SK-N-SH (cell line): ENCODE results near the gene GPR107. TPM values are rescaled to one million over a fixed set of nuclear protein-coding genes. Genes with fewer than 3 reads are reported as not detected.

Experiments used
- CTCF ChIA-PET: fragments of 300-600, 350-600 bp; formaldehyde crosslinking; extraction: SDS; loops from one replicate; lab custom pipeline; 2021; lab: Yijun Ruan, JAX
- POLR2A ChIA-PET: fragments of 350-600 bp; sonication (Branson Sonifier 250); formaldehyde crosslinking; extraction: SDS; loops from one replicate; lab custom pipeline; 2020; ENCODE audit warnings: antibody characterized with exemption, inconsistent platforms; lab: Yijun Ruan, JAX
- DNase-seq: peaks from one replicate; pipeline ENCODE4 v3.0.0; 2012
- H2AFZ ChIP-seq: fragments of 200-600 bp; sonication (generic); 2 replicates; pipeline ENCODE4 v1.8.1; 2016; ENCODE audit warnings: antibody characterized with exemption, mild to moderate bottlenecking, low read depth
- H3F3A ChIP-seq: fragments of 200-600 bp; sonication (generic); replicated peaks from 2 replicates; pipeline ENCODE3; 2016; ENCODE audit warnings: antibody characterized with exemption, mild to moderate bottlenecking; ENCODE audit not compliant: insufficient read depth
- H3K27ac ChIP-seq, 2 experiments: fragments of 200-500 bp in 1 of 2; fragments of 200-600 bp in 1 of 2; sonication (Bioruptor generic) in 1 of 2; sonication (generic), shearing (Covaris generic) in 1 of 2; 2 replicates each; pipeline versions ENCODE4 v1.5.1 to v1.6.1; 2014 to 2016; ENCODE audit warnings: low read depth in 2 of 2, inconsistent platforms in 1 of 2, low read length in 1 of 2, mild to moderate bottlenecking in 1 of 2, mixed read lengths in 1 of 2
- H3K27me3 ChIP-seq: fragments of 200-600 bp; sonication (generic), shearing (Covaris generic); 2 replicates; pipeline ENCODE4 v1.6.1; 2016; ENCODE audit warnings: mixed run types; ENCODE audit not compliant: insufficient read depth
- H3K36me3 ChIP-seq, 2 experiments: fragments of 200-500 bp in 1 of 2; fragments of 200-600 bp in 1 of 2; sonication (Bioruptor generic) in 1 of 2; sonication (generic) in 1 of 2; replicated peaks in 1 of 2; 2 replicates each; pipeline versions ENCODE3 to v1.5.1; 2014 to 2016; ENCODE audit warnings: low read length in 1 of 2, mild to moderate bottlenecking in 1 of 2; ENCODE audit not compliant: insufficient read depth in 2 of 2, control insufficient read depth in 1 of 2
- H3K4me1 ChIP-seq, 2 experiments: fragments of 200-500 bp in 1 of 2; fragments of 200-600 bp in 1 of 2; sonication (Bioruptor generic) in 1 of 2; sonication (generic), shearing (Covaris generic) in 1 of 2; 2 replicates each; pipeline versions ENCODE4 v1.5.1 to v1.6.1; 2014 to 2016; ENCODE audit warnings: low read depth in 1 of 2, low read length in 1 of 2, mixed run types in 1 of 2; ENCODE audit not compliant: insufficient read depth in 2 of 2, control insufficient read depth in 1 of 2
- H3K4me2 ChIP-seq: fragments of 200-600 bp; sonication (generic), shearing (Covaris generic); 2 replicates; pipeline ENCODE4 v1.6.1; 2017; ENCODE audit warnings: mixed run types
- H3K4me3 ChIP-seq, 2 experiments: fragments of 200-500 bp in 1 of 2; fragments of 200-600 bp in 1 of 2; sonication (Bioruptor generic) in 1 of 2; sonication (generic), shearing (Covaris generic) in 1 of 2; 2 replicates each; pipeline versions ENCODE4 v1.5.1 to v1.8.1; 2014 to 2016; ENCODE audit warnings: low read depth in 2 of 2, inconsistent platforms in 1 of 2, low read length in 1 of 2, mild to moderate bottlenecking in 1 of 2, mixed read lengths in 1 of 2, moderate library complexity in 1 of 2
- H3K79me2 ChIP-seq: fragments of 200-600 bp; sonication (generic); 2 replicates; pipeline ENCODE4 v1.8.1; 2017; ENCODE audit warnings: mild to moderate bottlenecking; ENCODE audit not compliant: insufficient read depth
- H3K9ac ChIP-seq: fragments of 200-600 bp; sonication (generic); 2 replicates; pipeline ENCODE4 v1.6.1; 2017; ENCODE audit warnings: mixed run types
- H3K9me2 ChIP-seq: fragments of 200-600 bp; sonication (generic); 2 replicates; pipeline ENCODE4 v1.6.1; 2017; ENCODE audit warnings: mixed run types
- H3K9me3 ChIP-seq: fragments of 200-600 bp; sonication (generic); 2 replicates; pipeline ENCODE4 v1.6.1; 2017; ENCODE audit warnings: mixed run types, mild to moderate bottlenecking, moderate library complexity
- H4K20me1 ChIP-seq: fragments of 200-600 bp; sonication (generic); 2 replicates; pipeline ENCODE4 v1.6.1; 2017; ENCODE audit warnings: mild to moderate bottlenecking, mixed run types; ENCODE audit not compliant: insufficient read depth
- CHD2 ChIP-seq: fragments of 150-350 bp; IDR thresholded peaks from 2 replicates; pipeline ENCODE4 v1.6.1; 2018; ENCODE audit warnings: low read length; ENCODE audit not compliant: partially characterized antibody
- CTCF ChIP-seq: fragments of 200-600 bp; sonication (generic); IDR thresholded peaks from 2 replicates; pipeline ENCODE4 v1.6.1; 2017; ENCODE audit warnings: antibody characterized with exemption, mild to moderate bottlenecking, moderate library complexity
- ELF1 ChIP-seq: IDR thresholded peaks from 2 replicates; pipeline ENCODE4 v1.4.0; 2012
- EP300 ChIP-seq, 2 experiments: IDR thresholded peaks; 2 replicates each; pipeline versions ENCODE4 v1.4.0 to v1.6.1; 2012; ENCODE audit warnings: borderline replicate concordance in 1 of 2, low read depth in 1 of 2, low read length in 1 of 2
- FOSL2 ChIP-seq: IDR thresholded peaks from 2 replicates; pipeline ENCODE4 v1.4.0; 2012; ENCODE audit warnings: low read depth, mild to moderate bottlenecking, moderate library complexity, borderline replicate concordance
- FOXJ3 ChIP-seq: sonication (generic); formaldehyde crosslinking; IDR thresholded peaks from 2 replicates; pipeline ENCODE4 v1.5.1; 2020; ENCODE audit warnings: mild to moderate bottlenecking, missing genetic modification reagents
- FOXM1 ChIP-seq: IDR thresholded peaks from 2 replicates; pipeline ENCODE4 v1.4.0; 2012; ENCODE audit warnings: low read depth, mild to moderate bottlenecking
- GABPA ChIP-seq: IDR thresholded peaks from 2 replicates; pipeline ENCODE4 v1.4.0; 2012; ENCODE audit warnings: low read depth, mild to moderate bottlenecking
- GATA2 ChIP-seq: sonication (generic); formaldehyde crosslinking; IDR thresholded peaks from 2 replicates; pipeline ENCODE4 v1.5.0; 2020; ENCODE audit warnings: mild to moderate bottlenecking, missing genetic modification reagents
- IRF3 ChIP-seq: fragments of 150-350 bp; IDR thresholded peaks from 2 replicates; pipeline ENCODE4 v1.6.1; 2016; ENCODE audit warnings: mild to moderate bottlenecking, low read depth, low read length
- JUND ChIP-seq: IDR thresholded peaks from 2 replicates; pipeline ENCODE4 v1.4.0; 2012
- MAX ChIP-seq: IDR thresholded peaks from 2 replicates; pipeline ENCODE4 v1.4.0; 2012; ENCODE audit warnings: low read depth
- MXI1 ChIP-seq: IDR thresholded peaks from 2 replicates; pipeline ENCODE4 v1.6.1; 2012; ENCODE audit warnings: mild to moderate bottlenecking, low read depth, low read length, improper control_type of control experiment
- NFIC ChIP-seq: IDR thresholded peaks from 2 replicates; pipeline ENCODE4 v1.4.0; 2012; ENCODE audit warnings: borderline replicate concordance
- NRF1 ChIP-seq: IDR thresholded peaks from 2 replicates; pipeline ENCODE4 v1.6.1; 2012; ENCODE audit warnings: low read depth, mild to moderate bottlenecking, low read length
- POLR2AphosphoS5 ChIP-seq: IDR thresholded peaks from 2 replicates; pipeline ENCODE4 v1.6.1; 2012; ENCODE audit warnings: low read depth, low read length
- RAD21 ChIP-seq: IDR thresholded peaks from 2 replicates; pipeline ENCODE4 v1.6.1; 2012; ENCODE audit warnings: mild to moderate bottlenecking, low read length
- RCOR1 ChIP-seq: fragments of 150-350 bp; IDR thresholded peaks from 2 replicates; pipeline ENCODE4 v1.6.1; 2017; ENCODE audit warnings: antibody characterized with exemption, low read length
- REST ChIP-seq: IDR thresholded peaks from 2 replicates; pipeline ENCODE4 v1.6.1; 2012; ENCODE audit warnings: mild to moderate bottlenecking, low read depth, low read length, moderate library complexity
- RFX5 ChIP-seq: IDR thresholded peaks from 2 replicates; pipeline ENCODE4 v1.6.1; 2012; ENCODE audit warnings: mild to moderate bottlenecking, improper control_type of control experiment, low read length
- RXRA ChIP-seq: IDR thresholded peaks from 2 replicates; pipeline ENCODE4 v1.4.0; 2012; ENCODE audit warnings: low read depth, mild to moderate bottlenecking, borderline replicate concordance
- SIN3A ChIP-seq: IDR thresholded peaks from 2 replicates; pipeline ENCODE4 v1.6.1; 2012; ENCODE audit warnings: low read depth, mild to moderate bottlenecking, low read length, moderate library complexity, borderline replicate concordance
- SMC3 ChIP-seq: IDR thresholded peaks from 2 replicates; pipeline ENCODE4 v1.6.1; 2012; ENCODE audit warnings: low read depth, low read length, improper control_type of control experiment
- TAF1 ChIP-seq: IDR thresholded peaks from 2 replicates; pipeline ENCODE4 v1.6.1; 2012; ENCODE audit warnings: low read depth, mild to moderate bottlenecking, low read length, moderate library complexity, borderline replicate concordance
- TCF12 ChIP-seq: IDR thresholded peaks from 2 replicates; pipeline ENCODE4 v1.4.0; 2012
- USF1 ChIP-seq: IDR thresholded peaks from 2 replicates; pipeline ENCODE4 v1.4.0; 2012; ENCODE audit warnings: low read depth, borderline replicate concordance
- YY1 ChIP-seq: IDR thresholded peaks from 2 replicates; pipeline ENCODE4 v1.4.0; 2012; ENCODE audit warnings: low read depth, mild to moderate bottlenecking
- WGBS: methylation state at CpG from one replicate; pipeline ENCODE4 v1.1.6; 2017; ENCODE audit warnings: low lambda C conversion rate; 5-methylcytosine and 5-hydroxymethylcytosine counted together
- polyA plus RNA-seq, 3 experiments: library from polyadenylated mRNA; depleted of rRNA; stranded (reverse); fragments of >200 nt; gene quantifications; 2 replicates each; pipeline ENCODE4 v1.2.3, GENCODE V29; 2012

GPR107 gene
- polyA plus RNA-seq, 1 of the 3 experiments (the other 2 are of a cell fraction), result 23.0 TPM

GRCh38 chr9:130150779-130151382, 97.2 kb downstream of the GPR107 start:
- H3K27me3 ChIP-seq, result no peaks in the 10 kb centered on the region
- H3K36me3 ChIP-seq, result no peaks in the 10 kb centered on the region
- H3K9ac ChIP-seq, result no peak overlapping the region; the same call in 1 of the 2 replicates
- H3F3A ChIP-seq, result no peaks in the 10 kb centered on the region
- WGBS, result 41% methylated on average over 14 of the region's 14 CpGs
- peak overlapping the region; percentile 89; the same call in 1 of the 2 replicates for H2AFZ ChIP-seq
- no peaks in the 10 kb centered on the region for H3K79me2 ChIP-seq
- H3K27ac ChIP-seq, result peak overlapping the region in 1 of 2 experiments; percentile 35; a peak in 1 of 4 replicates
- no peaks in the 10 kb centered on the region for H3K9me2 ChIP-seq
- POLR2A ChIA-PET, result no interaction called here
- H3K4me3 ChIP-seq, result no peak overlapping the region
- no peaks in the 10 kb centered on the region for H3K9me3 ChIP-seq
- CTCF ChIA-PET, result no interaction called here
- H3K4me1 ChIP-seq, result no peaks in the 10 kb centered on the region
- no peak for DNase-seq
- H3K4me2 ChIP-seq, result no peak overlapping the region
- no peaks in the 10 kb centered on the region for H4K20me1 ChIP-seq
- TF ChIP-seq NFIC (peak; percentile 12; the same call in 1 of the 2 replicates), MAX (peak; percentile 74), YY1 (peak; percentile 83), CHD2 (no peak), FOXJ3 (CRISPR knock-in tag) (no peak), REST (no peak), TAF1 (no peak), FOSL2 (peak; percentile 79), GATA2 (CRISPR knock-in tag) (no peak), POLR2AphosphoS5 (no peak), GABPA (no peak), RXRA (no peak), RFX5 (no peak), EP300 (IDR thresholded peaks at IDR 0.05; ENCODE audit: borderline replicate concordance in 1 of 2, low read depth in 1 of 2, low read length in 1 of 2) (no peak), MXI1 (no peak), IRF3 (no peak), SIN3A (no peak), NRF1 (no peak), USF1 (no peak), SMC3 (no peak), RAD21 (no peak), ELF1 (no peak), RCOR1 (no peak), JUND (peak; percentile 63), TCF12 (peak; percentile 48), FOXM1 (no peak), CTCF (no peak)
